Aorta (tissue), 5 donors: Measurements from ENCODE around the gene MMP24OS. TPM values are rescaled to one million over a fixed set of nuclear protein-coding genes. Genes with fewer than 3 reads are reported as not detected.

Experiments
- ATAC-seq: fragments of 200-7000 bp; cut with Tn5 transposase; one replicate; pipeline ENCODE4 v1.9.1; 2022; ENCODE audit warnings: moderate library complexity; ENCODE audit not compliant: low FRiP score
- DNase-seq, 2 donors: peaks; one replicate each; pipeline ENCODE4 v3.0.0-alpha.2; 2020
- H3K27ac ChIP-seq, 2 donors: one replicate each; pipeline ENCODE4 v1.5.1; 2013; ENCODE audit warnings: low read length in 2 of 2, mild to moderate bottlenecking in 2 of 2, moderate library complexity in 2 of 2, control low read depth in 1 of 2, inconsistent platforms in 1 of 2, low read depth in 1 of 2
- H3K27me3 ChIP-seq, 2 donors: one replicate each; pipeline ENCODE4 v1.6.1; 2013; ENCODE audit warnings: control low read depth in 1 of 2, low read length in 1 of 2, mild to moderate bottlenecking in 1 of 2, moderate library complexity in 1 of 2; ENCODE audit not compliant: insufficient read depth in 2 of 2, control insufficient read depth in 1 of 2
- H3K36me3 ChIP-seq, 2 donors: one replicate each; pipeline ENCODE4 v1.6.1; 2013; ENCODE audit warnings: control low read depth in 1 of 2, low read length in 1 of 2, mild to moderate bottlenecking in 1 of 2; ENCODE audit not compliant: insufficient read depth in 2 of 2, control insufficient read depth in 1 of 2
- H3K4me1 ChIP-seq, 2 donors: one replicate each; pipeline ENCODE4 v1.6.1; 2013; ENCODE audit warnings: low read length in 2 of 2, control low read depth in 1 of 2, mild to moderate bottlenecking in 1 of 2, moderate library complexity in 1 of 2; ENCODE audit not compliant: insufficient read depth in 2 of 2, control insufficient read depth in 1 of 2
- H3K4me3 ChIP-seq, 2 donors: one replicate each; pipeline ENCODE4 v1.5.1; 2013; ENCODE audit warnings: low read length in 2 of 2, control low read depth in 1 of 2, mild to moderate bottlenecking in 1 of 2
- H3K9me3 ChIP-seq: one replicate; pipeline ENCODE4 v1.6.1; 2013; ENCODE audit warnings: mild to moderate bottlenecking, low read length; ENCODE audit not compliant: control insufficient read depth
- WGBS, 2 donors: extraction: QIAGEN DNeasy Blood & Tissue Kit; methylation state at CpG; one replicate each; pipeline ENCODE4 v1.1.7; 2013; 5-methylcytosine and 5-hydroxymethylcytosine counted together
- intact Hi-C, 2 donors: fragments of 100-400 bp; cut with DNase I; formaldehyde crosslinking; loops; one replicate each; pipeline versions ENCODE4 v1.14.2 to v1.15.0; 2022
- polyA plus RNA-seq, 2 donors: library from polyadenylated mRNA; stranded (reverse); fragments of 200-250 nt; gene quantifications; one replicate each; pipeline ENCODE4 v1.2.3, GENCODE V29; 2013
- total RNA-seq, 2 donors: library from RNA; stranded (reverse); fragmentation: NEBNext Ultra II Directional; extraction: Animal tissue kit (Norgen Biotek cat#: 25700); gene quantifications; one replicate each; pipeline ENCODE4 v1.2.1, GENCODE V29; 2021
- donor health status: healthy with polysubstance abuse.
- donor health status: Bipolar disorder and iron deficiency.
- donor health status: DM: no; HTN: no; CAD: no.
- donor health status: DM: no; HTN: no; CAD: no.
- donor health status: DM: yes; HTN: yes; CAD: no.

MMP24OS gene
- total and polyA plus RNA-seq, 4 donors = 50.8 to 79.2 (median 60.0) TPM

GRCh38 chr20:35302421-35303335 lies 24.8 kb upstream of the MMP24OS start:
- Histone ChIP-seq H3K36me3 (no peaks in the 10 kb centered on the region), H3K4me3 (no peak overlapping the region), H3K9me3 (no peaks in the 10 kb centered on the region), H3K27ac (no peak overlapping the region), H3K27me3 (no peaks in the 10 kb centered on the region), H3K4me1 (peaks cover 0 to 3% of the 10 kb centered on the region in 2 donors)
- intact Hi-C loops = loop anchor here in 1 of 2 donors (2.0 kb wide), 2 partner anchors 136 to 144 kb away; partner anchors contain the start of gene GDF5
- DNase-seq (no peak), ATAC-seq (no peak)
- WGBS, 2 donors = 81 to 87% methylated on average over 6 of the region's 6 CpGs

DNA sequence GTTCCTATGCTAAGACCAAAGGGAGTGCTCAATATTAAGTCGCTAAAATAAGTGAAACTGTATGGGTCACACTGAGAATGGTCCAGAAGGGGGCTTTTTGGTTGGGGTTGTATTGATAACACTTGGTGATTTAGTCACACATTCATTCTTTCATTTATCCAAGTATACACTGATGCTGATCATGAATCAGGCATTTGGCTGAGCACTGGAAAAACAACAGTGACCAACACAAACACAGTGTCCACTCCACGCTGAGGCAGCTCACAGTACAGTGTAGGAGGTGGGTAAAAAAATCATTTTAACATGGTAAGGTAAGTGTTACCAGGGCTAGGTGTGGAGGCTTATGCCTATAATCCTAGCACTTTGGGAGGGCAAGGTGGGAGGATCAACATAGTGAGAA lies 23.5 kb upstream of the MMP24OS start:
- no peaks in the 10 kb centered on the region for H3K36me3 ChIP-seq
- no peak for ATAC-seq
- DNase-seq = no peak
- H3K4me3 ChIP-seq = no peak overlapping the region
- 70 to 71% methylated on average over 2 of the region's 2 CpGs for WGBS, 2 donors
- no peaks in the 10 kb centered on the region for H3K4me1 ChIP-seq
- H3K9me3 ChIP-seq = no peaks in the 10 kb centered on the region
- no peaks in the 10 kb centered on the region for H3K27me3 ChIP-seq
- H3K27ac ChIP-seq = no peak overlapping the region
- intact Hi-C loops = no loop called here

- Histone ChIP-seq H3K27me3 (no peaks in the 10 kb centered on the region), H3K4me1 (no peaks in the 10 kb centered on the region), H3K4me3 (no peak overlapping the region), H3K36me3 (no peaks in the 10 kb centered on the region), H3K27ac (no peak overlapping the region), H3K9me3 (no peaks in the 10 kb centered on the region)
- ATAC-seq (no peak), DNase-seq (no peak)
- intact Hi-C loops = no loop called here
- 81 to 83% methylated on average over 4 of the region's 4 CpGs for WGBS, 2 donors
Observed at GRCh38 chr20:35300469-35301262, 22.7 kb upstream of the MMP24OS start.

GRCh38 chr20:35299780-35300179 lies 21.9 kb upstream of the MMP24OS start:
- 76 to 79% methylated on average over 4 of the region's 4 CpGs for WGBS, 2 donors

DNA sequence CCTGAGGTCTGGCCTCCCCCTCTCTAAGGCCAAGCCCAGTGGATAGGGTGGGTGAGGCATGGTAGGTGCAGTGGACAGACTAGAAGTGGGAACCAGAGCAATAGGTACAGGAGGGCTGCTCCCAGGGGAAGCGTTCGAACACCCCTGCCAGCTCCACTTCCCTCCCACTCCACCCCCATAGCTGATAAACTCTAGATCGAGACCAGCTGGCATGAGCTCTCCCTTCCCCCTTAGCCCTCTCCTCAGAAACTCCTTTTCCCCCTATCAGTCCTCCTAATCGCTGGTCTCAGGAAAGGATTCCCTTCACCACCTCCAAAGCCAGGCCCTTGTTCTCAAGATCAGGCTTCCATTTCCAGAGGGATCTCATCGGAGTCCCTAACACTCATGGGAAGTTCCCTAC lies 20.3 kb upstream of the MMP24OS start:
- Histone ChIP-seq H3K27me3 (no peaks in the 10 kb centered on the region), H3K4me3 (no peak overlapping the region), H3K9me3 (no peaks in the 10 kb centered on the region), H3K36me3 (no peaks in the 10 kb centered on the region), H3K27ac (no peak overlapping the region), H3K4me1 (no peaks in the 10 kb centered on the region)
- no peak for ATAC-seq
- WGBS, 2 donors = 43 to 62% methylated on average over 4 to 5 of the region's 5 CpGs
- intact Hi-C loops = no loop called here
- no peak for DNase-seq

More at GRCh38 chr20:35299780-35300179, 21.9 kb upstream of the MMP24OS start:
- no peaks in the 10 kb centered on the region for H3K4me1 ChIP-seq
- no peaks in the 10 kb centered on the region for H3K36me3 ChIP-seq
- no peaks in the 10 kb centered on the region for H3K27me3 ChIP-seq
- intact Hi-C loops = no loop called here
- ATAC-seq (no peak), DNase-seq (no peak)
- H3K27ac ChIP-seq = no peak overlapping the region
- H3K9me3 ChIP-seq = no peaks in the 10 kb centered on the region
- no peak overlapping the region for H3K4me3 ChIP-seq

- no peak for ATAC-seq
- no peak for DNase-seq
Observed at GRCh38 chr20:35297740-35298139, 19.8 kb upstream of the MMP24OS start.

GRCh38 chr20:35297155-35297554 lies 19.2 kb upstream of the MMP24OS start:
- Histone ChIP-seq H3K27ac (no peak overlapping the region), H3K36me3 (no peaks in the 10 kb centered on the region), H3K4me1 (no peaks in the 10 kb centered on the region), H3K9me3 (no peaks in the 10 kb centered on the region), H3K4me3 (no peak overlapping the region), H3K27me3 (no peaks in the 10 kb centered on the region)
- intact Hi-C loops = no loop called here
- ATAC-seq (no peak), DNase-seq (no peak)
- WGBS, 2 donors = 42 to 47% methylated on average over 8 of the region's 8 CpGs

More at GRCh38 chr20:35297740-35298139, 19.8 kb upstream of the MMP24OS start:
- Histone ChIP-seq H3K9me3 (no peaks in the 10 kb centered on the region), H3K27ac (no peak overlapping the region), H3K4me3 (no peak overlapping the region), H3K27me3 (no peaks in the 10 kb centered on the region), H3K36me3 (no peaks in the 10 kb centered on the region), H3K4me1 (no peaks in the 10 kb centered on the region)
- 86 to 89% methylated on average over 14 of the region's 14 CpGs for WGBS, 2 donors
- intact Hi-C loops = no loop called here

DNA sequence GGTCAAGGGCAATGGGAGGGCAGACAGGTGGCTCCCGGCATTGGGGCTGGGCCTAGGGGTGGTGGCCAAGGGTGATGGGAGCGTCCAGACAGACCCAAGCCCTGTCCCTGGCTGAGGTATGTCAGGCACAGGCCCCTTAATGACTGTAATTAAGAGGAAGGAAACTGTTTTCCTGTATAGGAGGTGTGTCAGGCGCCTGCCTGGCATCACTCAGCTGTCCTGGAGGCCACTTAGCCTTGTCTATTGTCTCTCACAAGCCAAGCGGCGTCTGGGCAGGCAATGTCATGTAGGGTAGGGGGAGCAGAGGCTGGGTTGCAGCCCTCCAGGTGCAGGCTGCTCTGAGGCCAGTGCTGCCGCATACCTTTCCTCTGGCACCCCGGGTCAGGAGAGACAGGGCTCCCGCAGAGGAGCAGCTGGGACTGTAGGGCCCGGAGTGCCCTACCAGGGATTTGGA lies 18.2 kb upstream of the MMP24OS start:
- intact Hi-C loops = no loop called here
- no peaks in the 10 kb centered on the region for H3K36me3 ChIP-seq
- WGBS, 2 donors = 75 to 77% methylated on average over 9 of the region's 9 CpGs
- DNase-seq = no peak
- no peak for ATAC-seq
- no peak overlapping the region for H3K4me3 ChIP-seq
- no peaks in the 10 kb centered on the region for H3K4me1 ChIP-seq
- H3K9me3 ChIP-seq = no peaks in the 10 kb centered on the region
- H3K27ac ChIP-seq = no peak overlapping the region
- no peaks in the 10 kb centered on the region for H3K27me3 ChIP-seq
